ENCODE results near the gene NUBP2.

The NUBP2 gene

DNA sequence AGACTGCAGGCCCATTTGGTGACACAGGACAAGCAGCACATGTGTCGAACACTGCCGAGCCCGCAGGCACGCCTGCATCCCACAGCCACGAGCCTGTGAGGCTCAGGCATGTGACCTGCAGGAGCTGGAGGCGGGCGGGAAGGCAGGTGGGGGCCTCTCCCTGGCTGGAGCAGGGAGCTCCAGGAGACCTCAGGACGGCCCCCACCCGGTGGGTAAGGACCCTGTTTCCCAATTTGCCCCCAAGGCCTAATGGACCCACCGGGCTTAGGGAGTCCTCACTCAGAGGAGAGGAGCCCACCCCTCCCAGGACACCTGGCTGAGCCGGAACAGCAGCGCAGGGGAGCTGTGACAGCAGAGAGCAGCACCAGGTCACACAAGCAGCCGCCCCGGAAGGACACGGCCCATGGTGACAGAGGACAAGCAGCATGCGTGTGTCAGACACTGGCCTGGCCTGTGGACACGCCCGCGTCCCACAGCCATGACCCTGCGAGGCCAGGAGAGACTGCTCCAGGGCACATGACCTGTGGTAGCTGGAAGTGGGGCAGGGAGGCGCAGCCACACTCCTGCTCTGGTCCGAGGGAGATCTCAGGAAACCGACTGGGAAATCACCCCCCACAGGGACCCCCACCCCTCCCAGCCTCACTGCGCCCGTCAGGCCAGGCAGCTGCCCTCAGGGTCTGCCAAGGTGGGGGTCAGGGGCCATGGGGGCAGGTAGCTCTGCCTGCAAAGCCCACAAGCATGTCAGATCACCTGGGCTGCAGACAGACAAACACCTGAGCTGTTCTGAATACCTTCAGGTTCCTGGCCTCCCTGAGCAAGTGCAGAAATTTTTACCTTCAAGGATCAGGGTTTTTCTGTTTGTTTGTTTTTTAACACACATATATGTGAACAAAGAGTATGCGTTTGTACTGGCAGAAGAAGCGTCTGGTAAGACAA lies 2.8 kb upstream of the NUBP2 start:
- Histone ChIP-seq H3K27ac (peak overlapping the region in 4 of 21 experiments; percentile 6 to 27 (median 17)), H3K4me3 (no peak overlapping the region)

DNA sequence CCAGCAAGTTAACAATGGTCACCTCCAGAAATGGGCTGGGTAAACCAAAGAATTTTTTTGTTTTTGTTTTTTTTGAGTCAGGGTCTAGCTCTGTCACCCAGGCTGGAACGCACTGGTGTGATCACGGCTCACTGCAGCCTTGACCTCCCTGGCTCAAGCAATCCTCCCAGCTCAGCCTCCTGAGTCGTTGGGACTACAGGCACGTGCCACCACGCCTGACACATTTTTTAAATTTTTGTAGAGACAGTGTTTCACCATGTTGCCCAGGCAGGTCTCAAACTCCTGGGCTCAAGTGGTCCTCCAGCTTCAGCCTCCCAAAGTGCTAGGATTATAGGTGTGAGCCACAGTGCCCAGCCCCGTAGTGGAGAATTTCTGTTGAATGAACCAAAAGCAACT lies 2.1 kb upstream of the NUBP2 start:
- H3K27ac ChIP-seq: peak overlapping the region in 2 of 21 experiments; percentile 6 to 92
- no peak overlapping the region for H3K4me3 ChIP-seq

DNA sequence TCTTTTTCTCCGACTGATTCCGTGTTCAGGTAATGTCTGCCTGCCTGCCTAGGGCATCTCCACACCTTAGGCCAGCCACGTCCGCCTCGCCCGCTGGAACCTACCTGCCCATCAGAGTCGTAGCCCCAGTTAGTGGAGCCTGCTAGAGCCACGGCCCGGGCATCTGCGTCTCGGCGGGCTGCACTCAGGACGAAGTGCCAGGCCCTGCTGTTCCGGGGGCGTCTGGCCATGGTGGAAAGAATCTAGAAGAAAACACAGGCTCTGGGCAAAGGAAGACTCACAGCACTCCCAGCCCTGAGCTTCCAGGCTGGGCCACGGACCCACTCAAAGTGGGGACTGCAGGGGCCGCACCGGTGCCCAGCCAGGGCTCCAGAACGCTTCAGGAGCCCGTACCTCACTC lies 1.5 kb upstream of the NUBP2 start:
- Histone ChIP-seq H3K4me3 (peak overlapping the region; percentile 75 to 99 (median 96)), H3K27ac (peak overlapping the region in 17 of 21 experiments; percentile 76 to 93 (median 87))

DNA sequence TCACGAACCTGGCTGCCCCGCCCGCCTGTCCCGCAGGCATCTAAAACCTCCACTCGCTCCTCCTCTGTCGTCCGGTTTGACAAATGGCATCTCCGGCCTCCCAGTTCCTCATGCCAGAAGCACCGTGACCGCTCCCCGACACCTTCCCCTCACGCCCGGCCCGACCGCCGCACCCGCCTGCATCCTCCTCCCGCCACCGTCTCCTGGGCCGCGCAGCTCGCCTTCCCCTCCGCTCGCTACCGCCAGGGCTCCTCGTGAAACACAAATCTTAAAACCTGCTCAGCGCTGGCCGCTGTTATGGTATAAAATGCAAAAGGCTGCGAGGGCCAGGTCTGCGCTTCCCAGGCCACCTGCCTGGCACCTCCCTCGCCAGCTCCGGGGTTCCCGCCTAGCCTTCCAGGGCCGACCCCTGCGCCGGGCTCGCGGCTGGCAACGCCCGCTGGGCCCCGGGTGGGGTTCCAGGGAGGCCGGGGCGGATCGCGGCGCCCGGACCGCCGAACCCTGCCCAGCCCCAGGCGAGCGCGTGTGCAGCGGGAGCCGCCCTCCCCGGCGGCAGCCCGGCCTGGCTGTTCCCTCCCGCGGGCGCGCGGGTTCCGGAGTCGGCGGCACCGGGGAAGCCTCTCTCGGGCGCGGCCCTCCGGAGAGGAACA lies 877 bp upstream of the NUBP2 start:
- peak overlapping the region; percentile 75 to 99 (median 96) for H3K4me3 ChIP-seq
- H3K27ac ChIP-seq: peak overlapping the region; percentile 26 to 93 (median 85)

DNA sequence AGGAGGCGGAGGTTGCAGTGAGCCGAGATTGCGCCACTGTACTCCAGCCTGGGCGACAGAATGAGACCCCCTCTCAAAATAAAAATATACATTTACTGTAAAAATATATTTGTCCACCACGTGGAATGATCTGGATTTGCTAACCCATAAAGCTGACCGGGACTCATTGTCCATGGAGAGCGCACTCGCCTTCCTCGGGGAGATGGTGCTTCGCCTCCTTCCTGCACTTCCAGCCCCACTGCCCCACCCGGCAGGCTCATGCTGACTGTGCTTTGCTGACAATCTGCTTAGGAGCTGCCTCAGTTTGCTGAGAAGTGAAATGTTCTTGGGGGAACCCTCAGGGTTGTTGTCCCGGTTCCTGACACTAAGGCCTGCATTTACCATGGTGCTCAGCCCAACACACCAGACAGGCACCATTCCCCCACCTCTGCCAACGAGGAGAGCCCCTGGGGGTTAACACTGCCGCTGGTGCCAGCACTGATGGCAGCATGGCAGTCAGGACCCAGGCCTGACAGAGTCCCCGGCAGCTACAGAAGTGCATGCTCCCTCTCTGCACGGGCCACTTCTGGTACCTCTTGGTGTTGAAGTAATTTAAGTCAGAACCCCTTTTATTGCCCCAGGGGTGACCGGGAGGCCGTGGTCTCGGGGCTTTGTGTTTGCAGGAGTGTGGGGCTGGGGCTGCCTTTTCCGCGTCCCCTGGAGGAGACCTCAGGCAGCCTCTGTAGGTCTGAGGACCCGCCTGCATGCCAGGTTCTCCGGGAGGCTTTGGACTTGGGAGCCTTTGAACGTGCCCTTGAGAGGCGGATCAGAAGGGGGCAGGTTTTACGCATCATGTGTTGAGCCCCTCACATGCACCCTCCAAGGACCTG lies 2.5 kb downstream of the NUBP2 start:
- no peak overlapping the region for H3K27ac ChIP-seq
- no peak overlapping the region for H3K4me3 ChIP-seq

DNA sequence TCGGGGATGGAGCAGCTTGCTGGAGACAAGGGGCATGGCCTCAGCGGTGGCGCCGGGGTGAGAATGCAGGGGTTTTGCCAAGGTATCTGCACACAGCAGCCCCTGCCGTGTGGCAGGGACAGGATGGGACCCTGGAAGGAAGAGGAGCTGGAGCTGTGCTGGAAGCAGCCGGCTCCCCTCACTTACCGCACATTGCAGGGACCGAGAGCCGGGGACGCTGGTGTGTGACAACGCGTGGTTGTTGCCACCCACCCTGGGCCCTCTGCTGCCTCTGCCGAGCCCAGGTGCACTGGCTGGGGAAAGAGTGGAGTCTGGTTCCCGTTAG lies 3.0 kb downstream of the NUBP2 start:
- Histone ChIP-seq H3K4me3 (no peak overlapping the region), H3K27ac (no peak overlapping the region)

DNA sequence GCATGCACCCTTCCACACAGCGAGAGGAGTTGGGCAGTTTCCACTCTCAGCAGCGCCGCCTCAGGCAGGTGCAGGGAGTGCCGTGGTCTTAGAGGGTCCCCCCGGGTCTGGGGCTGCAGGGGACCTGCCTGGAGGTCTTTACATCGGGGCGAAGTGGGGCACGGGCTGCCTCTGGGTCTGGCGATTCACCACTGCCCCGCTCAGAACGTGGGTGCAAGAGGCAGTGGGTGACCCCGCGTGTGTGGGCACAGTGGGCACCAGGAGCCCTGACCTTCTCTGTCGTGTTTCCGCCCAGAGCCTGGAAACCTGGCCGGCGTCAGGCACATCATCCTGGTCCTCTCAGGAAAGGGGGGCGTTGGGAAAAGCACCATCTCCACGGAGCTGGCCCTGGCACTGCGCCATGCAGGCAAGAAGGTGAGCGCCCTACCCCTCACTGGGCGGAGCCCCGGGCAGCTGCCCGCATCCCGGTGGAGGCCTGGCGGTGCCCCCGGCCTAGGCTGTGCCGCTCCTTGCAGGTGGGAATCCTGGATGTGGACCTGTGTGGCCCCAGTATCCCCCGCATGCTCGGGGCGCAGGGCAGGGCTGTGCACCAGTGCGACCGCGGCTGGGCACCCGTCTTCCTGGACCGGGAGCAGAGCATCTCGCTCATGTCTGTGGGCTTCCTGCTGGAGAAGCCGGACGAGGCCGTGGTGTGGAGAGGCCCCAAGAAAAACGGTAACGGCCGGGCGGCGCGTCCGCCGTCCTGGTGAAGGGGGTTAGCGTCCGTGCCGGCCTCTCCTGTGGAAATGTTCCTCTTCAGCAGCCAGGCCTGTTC lies 3.7 kb downstream of the NUBP2 start:
- Histone ChIP-seq H3K4me3 (no peak overlapping the region), H3K27ac (no peak overlapping the region)

DNA sequence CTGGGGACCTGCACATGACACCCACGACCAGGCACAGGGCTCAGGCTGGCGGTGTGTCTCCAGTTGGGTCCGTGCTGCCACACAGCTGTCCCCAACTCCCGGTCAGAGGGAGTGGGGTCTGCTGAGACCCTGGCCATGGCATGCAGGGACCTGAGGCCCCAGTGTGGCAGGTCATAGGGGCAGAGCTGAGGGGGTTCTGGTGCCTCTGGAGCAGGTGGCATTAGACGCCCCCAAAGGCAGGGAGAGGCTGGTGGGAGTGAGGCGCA lies 4.2 kb downstream of the NUBP2 start:
- no peak overlapping the region for H3K4me3 ChIP-seq
- H3K27ac ChIP-seq: no peak overlapping the region

DNA sequence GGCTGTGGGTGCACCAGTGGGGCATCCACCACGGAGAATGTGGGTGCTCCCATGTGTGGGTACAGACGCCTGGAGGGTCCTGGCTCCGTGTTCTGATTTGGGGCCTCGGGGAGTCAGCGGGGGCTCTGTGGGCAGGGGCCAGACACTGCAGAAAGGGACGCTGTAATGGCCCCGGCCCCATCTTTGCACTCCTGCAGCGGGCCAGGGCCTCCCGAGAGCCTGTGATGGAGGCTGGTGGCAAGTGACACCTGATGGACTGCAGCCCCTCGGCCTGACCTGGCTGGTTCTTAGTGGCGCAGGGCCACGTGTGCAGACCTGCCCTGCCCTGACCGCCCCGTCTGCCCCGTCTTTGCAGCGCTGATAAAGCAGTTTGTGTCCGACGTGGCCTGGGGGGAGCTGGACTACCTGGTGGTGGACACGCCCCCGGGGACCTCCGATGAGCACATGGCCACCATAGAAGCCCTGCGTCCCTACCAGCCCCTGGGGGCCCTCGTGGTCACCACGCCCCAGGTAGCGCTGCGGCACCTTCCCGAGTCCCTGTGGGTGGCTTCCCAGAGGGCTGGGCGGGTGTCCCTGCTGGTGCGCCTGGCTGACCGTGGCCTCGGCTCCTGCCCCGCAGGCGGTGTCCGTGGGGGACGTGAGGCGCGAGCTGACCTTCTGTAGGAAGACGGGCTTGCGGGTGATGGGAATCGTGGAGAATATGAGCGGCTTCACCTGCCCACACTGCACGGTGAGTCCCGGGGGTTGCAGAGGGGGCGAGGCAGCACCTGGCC lies 4.7 kb downstream of the NUBP2 start:
- H3K27ac ChIP-seq: peak overlapping the region in 1 of 21 experiments; percentile 19
- H3K4me3 ChIP-seq: no peak overlapping the region

DNA sequence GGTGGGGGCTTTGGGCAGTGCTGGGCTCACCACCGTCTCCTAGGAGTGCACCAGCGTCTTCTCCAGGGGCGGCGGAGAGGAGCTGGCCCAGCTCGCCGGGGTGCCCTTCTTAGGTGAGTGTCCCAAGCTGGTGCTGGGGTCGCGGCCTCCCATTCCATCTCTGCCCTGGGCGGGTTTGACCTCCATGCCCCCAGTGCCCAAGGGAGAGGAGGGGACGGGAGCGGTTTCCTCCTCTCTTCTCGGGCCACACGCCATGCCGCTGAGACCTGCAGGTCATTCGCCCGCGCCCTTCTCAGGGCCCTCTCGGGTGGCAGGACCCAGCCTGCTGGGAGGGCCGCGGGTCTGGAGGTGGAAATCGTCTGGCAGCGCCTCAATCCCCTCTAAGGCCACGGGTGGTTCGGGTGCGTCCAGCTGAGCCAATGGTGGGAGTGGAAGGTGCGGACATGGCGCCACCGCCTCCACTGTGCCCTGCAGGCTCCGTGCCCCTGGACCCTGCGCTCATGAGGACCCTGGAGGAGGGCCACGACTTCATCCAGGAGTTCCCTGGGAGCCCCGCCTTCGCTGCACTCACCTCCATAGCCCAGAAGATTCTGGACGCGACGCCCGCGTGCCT lies 5.4 kb downstream of the NUBP2 start:
- no peak overlapping the region for H3K4me3 ChIP-seq
- H3K27ac ChIP-seq: peak overlapping the region in 4 of 21 experiments; percentile 10 to 55 (median 34)

DNA sequence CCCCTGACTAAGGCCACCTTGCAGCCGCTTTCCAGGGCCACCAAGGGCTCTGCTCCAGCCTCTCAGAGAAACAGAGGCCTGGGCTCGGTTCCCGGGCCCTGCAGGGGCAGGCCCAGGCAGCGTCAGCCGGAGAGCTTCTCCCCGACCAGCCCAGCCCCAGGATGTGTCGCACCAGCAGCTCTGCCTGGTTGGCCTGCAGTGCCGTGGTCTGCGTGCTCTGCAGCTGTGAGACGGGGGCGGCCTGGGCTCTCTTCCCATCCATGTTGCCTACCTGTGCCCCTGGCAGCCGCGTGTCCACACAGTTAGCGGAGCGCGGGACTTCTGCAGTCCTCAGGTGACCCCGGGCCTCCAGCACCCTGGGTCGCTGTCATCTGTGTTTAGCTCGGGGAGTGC lies 5.9 kb downstream of the NUBP2 start:
- Histone ChIP-seq H3K4me3 (no peak overlapping the region), H3K27ac (peak overlapping the region in 5 of 21 experiments; percentile 10 to 62 (median 49))

DNA sequence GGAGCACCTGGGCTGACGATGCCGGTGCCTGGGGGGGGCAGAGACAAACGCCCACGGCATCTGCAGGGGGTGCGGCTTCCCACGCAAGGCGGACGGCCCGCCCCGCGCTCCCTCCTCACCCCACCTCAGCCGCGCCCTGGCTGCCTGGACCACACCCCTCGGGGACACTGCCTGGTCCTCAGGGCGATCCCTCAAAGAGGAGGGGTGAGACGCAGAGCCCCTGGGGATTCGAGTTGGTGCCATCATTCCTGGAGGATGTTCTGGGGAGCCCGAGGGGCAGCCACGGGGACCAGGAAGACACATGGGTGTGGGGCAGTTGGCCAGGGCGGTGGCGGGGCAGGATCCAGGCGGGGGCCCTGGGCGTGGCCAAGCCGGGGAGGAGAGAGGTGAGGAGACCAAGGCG lies 6.9 kb downstream of the NUBP2 start:
- H3K27ac ChIP-seq: peak overlapping the region in 2 of 21 experiments; percentile 49 to 62
- no peak overlapping the region for H3K4me3 ChIP-seq

DNA sequence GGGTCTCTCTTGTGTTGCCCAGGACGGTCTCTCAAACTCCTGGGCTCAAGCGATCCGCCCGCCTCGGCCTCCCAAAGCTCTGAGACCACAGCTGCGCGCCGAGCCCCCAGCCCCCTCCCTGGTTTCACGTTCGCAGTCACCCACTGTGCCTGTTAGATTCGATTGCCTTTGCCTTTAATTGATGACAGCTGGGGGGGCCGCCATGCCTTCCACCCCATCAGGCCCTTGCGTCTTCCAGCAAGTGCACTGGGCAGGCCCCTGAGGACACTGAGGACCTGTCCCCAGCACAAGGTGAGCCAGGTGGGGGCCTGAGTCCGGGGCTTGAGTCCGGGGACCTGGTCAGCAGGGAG lies 7.5 kb downstream of the NUBP2 start:
- H3K27ac ChIP-seq: peak overlapping the region in 1 of 21 experiments; percentile 49
- no peak overlapping the region for H3K4me3 ChIP-seq

DNA sequence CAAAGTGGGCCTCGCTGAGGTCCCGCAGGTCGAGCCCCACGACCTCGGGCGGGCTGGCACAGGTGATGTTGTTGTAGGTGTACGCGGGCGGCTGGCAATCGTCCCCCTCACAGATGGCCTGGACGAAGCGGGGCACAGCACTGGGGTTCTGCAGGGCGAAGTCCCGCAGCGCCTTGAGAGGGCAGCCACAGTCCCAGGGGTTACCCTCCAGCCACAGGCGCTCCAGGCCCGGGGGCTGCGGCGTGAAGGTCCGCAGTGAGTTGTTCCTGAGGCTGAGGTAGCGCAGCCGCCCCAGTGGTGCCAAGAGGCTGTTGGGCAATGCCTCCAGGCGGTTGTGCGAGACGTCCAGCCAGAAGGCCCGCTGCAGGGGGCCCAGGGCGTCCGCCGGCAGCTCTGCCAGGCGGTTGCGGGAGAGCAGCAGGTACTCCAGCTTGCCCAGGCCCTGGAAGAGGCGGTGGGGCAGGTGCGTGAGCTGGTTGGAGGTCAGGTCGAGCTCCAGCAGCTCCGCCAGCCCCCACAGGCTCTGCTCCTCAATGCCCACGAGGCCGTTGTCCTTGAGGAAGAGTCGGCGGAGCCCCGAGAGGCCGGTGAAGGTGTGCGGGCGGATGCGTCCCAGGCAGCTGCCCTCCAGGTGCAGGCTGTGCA lies 8.0 kb downstream of the NUBP2 start:
- no peak overlapping the region for H3K4me3 ChIP-seq

DNA sequence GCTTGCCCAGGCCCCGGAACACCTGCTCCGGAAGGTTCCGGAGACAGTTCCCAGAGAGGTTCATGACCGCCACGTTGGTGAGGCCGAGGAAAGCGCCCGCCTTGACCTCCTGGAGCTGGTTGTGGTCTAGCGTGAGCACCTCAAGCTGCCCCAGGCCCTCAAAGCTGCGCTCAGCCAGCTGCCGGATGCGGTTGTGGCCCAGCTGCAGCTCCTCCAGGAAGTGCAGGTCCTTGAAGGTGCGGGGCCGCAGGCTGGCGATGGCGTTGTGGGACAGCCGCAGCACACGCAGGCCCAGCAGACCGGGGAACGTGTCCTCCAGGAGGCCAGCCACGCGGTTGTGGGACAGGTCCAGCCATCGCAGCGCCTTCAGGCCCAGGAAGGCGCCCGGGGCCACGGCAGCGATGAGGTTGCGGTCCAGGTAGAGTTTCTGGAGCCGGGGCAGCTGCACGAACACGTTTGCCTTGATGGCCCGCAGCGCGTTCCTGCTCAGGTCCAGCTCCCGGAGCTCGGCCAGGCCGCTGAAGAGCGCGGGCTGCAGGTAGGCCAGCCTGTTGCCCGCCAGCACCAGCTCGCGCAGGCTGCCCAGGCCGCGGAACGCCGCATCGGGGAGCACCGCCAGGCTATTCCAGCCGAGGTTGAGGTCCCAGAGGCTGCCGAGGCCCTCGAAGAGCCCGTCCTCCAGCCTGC lies 8.6 kb downstream of the NUBP2 start:
- Histone ChIP-seq H3K4me3 (no peak overlapping the region), H3K27ac (no peak overlapping the region)

More for the DNA sequence above, 8.0 kb downstream of the NUBP2 start:
- no peak overlapping the region for H3K27ac ChIP-seq

DNA sequence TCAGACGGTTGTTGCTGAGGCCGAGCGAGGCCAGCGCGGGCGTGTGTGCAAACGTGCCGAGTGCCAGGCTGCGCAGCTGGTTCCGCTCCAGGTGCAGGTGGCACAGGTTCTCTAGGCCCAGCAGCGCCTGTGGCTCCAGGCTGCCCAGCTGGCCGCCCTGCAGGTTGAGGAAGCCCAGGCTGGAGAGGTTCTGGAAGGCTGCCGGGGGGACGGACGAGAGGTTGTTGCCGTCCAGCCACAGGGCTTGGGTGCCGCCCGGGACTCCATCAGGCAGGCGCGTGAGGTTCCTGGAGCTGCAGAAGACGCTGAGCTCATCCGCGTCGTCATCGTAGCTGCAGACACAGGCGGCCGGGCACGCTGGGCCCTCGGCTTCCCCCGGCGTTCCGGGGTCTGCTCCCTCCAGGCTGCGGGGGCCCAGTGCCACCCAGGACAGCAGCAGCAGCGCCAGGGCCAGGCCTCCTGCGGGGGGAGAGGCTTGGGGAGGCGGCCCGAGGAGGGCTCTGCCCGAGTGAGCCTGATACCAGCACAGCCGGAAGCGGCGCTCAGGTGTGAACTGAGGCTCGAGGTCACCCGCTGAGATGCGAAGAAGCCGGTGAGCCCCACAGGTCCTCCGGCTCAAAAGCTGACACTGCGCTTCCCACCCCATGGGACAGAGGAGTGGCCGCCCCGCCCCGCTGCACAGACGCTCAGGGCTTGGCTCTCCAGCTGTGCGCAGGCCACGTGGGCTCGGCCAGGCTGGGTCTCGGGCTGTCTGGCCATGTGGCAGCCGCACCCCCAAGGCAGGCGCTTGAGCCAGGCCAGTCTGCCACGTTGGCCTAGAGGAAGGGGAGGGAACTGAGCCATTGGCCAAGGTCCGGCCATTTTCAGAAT lies 9.4 kb downstream of the NUBP2 start:
- H3K27ac ChIP-seq: no peak overlapping the region

More for the DNA sequence above, 9.4 kb downstream of the NUBP2 start:
- H3K4me3 ChIP-seq: no peak overlapping the region
